Activated CD4-positive, alpha-beta T cell treated with anti-CD3 and anti-CD28 coated beads, Interleukin-10, Interleukin-2, amounts not matched to agents 100 ng/mL and 50 ng/mL, durations not matched to agents 16 hours and 8 hours (primary cell): Measurements from ENCODE around the gene RIF1.
"Not testable (repeated sequence)": the region's sequence is repeated elsewhere in the genome, so short reads cannot be mapped to it uniquely, and the experiment has no call there.

Experiments used
- DNase-seq: peaks from one replicate; pipeline ENCODE4 v3.0.0-alpha.2; 2020

RIF1 gene

GRCh38 chr2:151417650-151418049 lies 7.9 kb downstream of the RIF1 start:
- no peak for DNase-seq

GRCh38 chr2:151421681-151422080 lies 12.0 kb downstream of the RIF1 start:
- DNase-seq = not testable (repeated sequence)

- peak; percentile 55 for DNase-seq
Measured at GRCh38 chr2:151422917-151423439, 13.3 kb downstream of the RIF1 start.

GRCh38 chr2:151423760-151424159 lies 14.1 kb downstream of the RIF1 start:
- peak; percentile 25 for DNase-seq

- DNase-seq = no peak
Measured at GRCh38 chr2:151437630-151438029, 27.9 kb downstream of the RIF1 start.

GRCh38 chr2:151438506-151438905 lies 28.8 kb downstream of the RIF1 start:
- no peak for DNase-seq

- no peak for DNase-seq
Measured at GRCh38 chr2:151439127-151439526, 29.4 kb downstream of the RIF1 start.

- DNase-seq = no peak
Measured at GRCh38 chr2:151459358-151459757, 49.7 kb downstream of the RIF1 start.

- no peak for DNase-seq
Measured at GRCh38 chr2:151465771-151466170, 56.1 kb downstream of the RIF1 start.

GRCh38 chr2:151470556-151470955 lies 60.9 kb downstream of the RIF1 start:
- DNase-seq = no peak

GRCh38 chr2:151472966-151473365 lies 63.3 kb downstream of the RIF1 start:
- DNase-seq = no peak

GRCh38 chr2:151475071-151475470 lies 65.4 kb downstream of the RIF1 start:
- DNase-seq = no peak

- DNase-seq = no peak
Measured at GRCh38 chr2:151476287-151476686, 66.6 kb downstream of the RIF1 start.

- no peak for DNase-seq
Measured at GRCh38 chr2:151478011-151478410, 68.3 kb downstream of the RIF1 start.

GRCh38 chr2:151481744-151482143 lies 72.0 kb downstream of the RIF1 start:
- DNase-seq = peak; percentile 86

GRCh38 chr2:151482171-151482725 lies 72.5 kb downstream of the RIF1 start:
- DNase-seq = peak; percentile 58

GRCh38 chr2:151483546-151483945 lies 73.8 kb downstream of the RIF1 start:
- no peak for DNase-seq

- DNase-seq = no peak
Measured at GRCh38 chr2:151484100-151484499, 74.4 kb downstream of the RIF1 start.

GRCh38 chr2:151486053-151486452 lies 76.4 kb downstream of the RIF1 start:
- peak; percentile 53 for DNase-seq

- no peak for DNase-seq
Measured at GRCh38 chr2:151490276-151490675, 80.6 kb downstream of the RIF1 start.

- no peak for DNase-seq
Measured at GRCh38 chr2:151491496-151491895, 81.8 kb downstream of the RIF1 start.

GRCh38 chr2:151498178-151498577 lies 88.5 kb downstream of the RIF1 start:
- no peak for DNase-seq

GRCh38 chr2:151506170-151506569 lies 96.5 kb downstream of the RIF1 start:
- no peak for DNase-seq

- no peak for DNase-seq
Measured at GRCh38 chr2:151508519-151508918, 98.8 kb downstream of the RIF1 start.

GRCh38 chr2:151518802-151519201 lies 109.1 kb downstream of the RIF1 start:
- DNase-seq = no peak
